PFSK-1 (cell line): Measurements from ENCODE around the gene WDR1.

ENCODE experiments used
- FOXP2 ChIP-seq: optimal IDR thresholded peaks from 2 replicates; pipeline ENCODE3; 2011; ENCODE audit warnings: borderline replicate concordance, control low read depth, inconsistent platforms; ENCODE audit not compliant: insufficient read depth; ENCODE audit errors: extremely low read length, extremely low read depth
- POLR2AphosphoS5 ChIP-seq: IDR thresholded peaks from 2 replicates; pipeline ENCODE4 v1.6.1; 2012; ENCODE audit warnings: low read depth, mild to moderate bottlenecking, control low read depth, low read length, moderate library complexity
- REST ChIP-seq, 2 experiments: IDR thresholded peaks; 2 replicates each; pipeline versions ENCODE4 v1.6.1 to v1.8.0; 2011 to 2012; ENCODE audit warnings: low read depth in 2 of 2, low read length in 2 of 2, control low read depth in 1 of 2, inconsistent platforms in 1 of 2, mild to moderate bottlenecking in 1 of 2, moderate library complexity in 1 of 2; ENCODE audit not compliant: insufficient read depth in 1 of 2
- SIN3A ChIP-seq: IDR thresholded peaks from 2 replicates; pipeline ENCODE4 v1.6.1; 2012; ENCODE audit warnings: mild to moderate bottlenecking, low read length, moderate library complexity, borderline replicate concordance; ENCODE audit not compliant: insufficient read depth
- TAF1 ChIP-seq: IDR thresholded peaks from 2 replicates; pipeline ENCODE4 v1.6.1; 2012; ENCODE audit warnings: low read length, control low read depth, borderline replicate concordance; ENCODE audit not compliant: insufficient read depth

- TF ChIP-seq REST (IDR thresholded peaks at IDR 0.05; ENCODE audit: insufficient read depth in 1 of 2, low read depth in 2 of 2, low read length in 2 of 2) (no peak), SIN3A (no peak), POLR2AphosphoS5 (no peak), TAF1 (no peak), FOXP2 (no peak)
These were observed 44.5 kb upstream of the WDR1 start for GRCh38 chr4:10161146-10161545.
